GM19099 (cell line): ENCODE results near the gene ZFAND2B.

Source experiments
- POLR2A ChIP-seq: IDR thresholded peaks from 3 replicates; pipeline ENCODE4 v1.6.1; 2011; ENCODE audit warnings: low read depth; ENCODE audit not compliant: insufficient read length; ENCODE audit errors: extremely low read depth

Gene ZFAND2B

DNA sequence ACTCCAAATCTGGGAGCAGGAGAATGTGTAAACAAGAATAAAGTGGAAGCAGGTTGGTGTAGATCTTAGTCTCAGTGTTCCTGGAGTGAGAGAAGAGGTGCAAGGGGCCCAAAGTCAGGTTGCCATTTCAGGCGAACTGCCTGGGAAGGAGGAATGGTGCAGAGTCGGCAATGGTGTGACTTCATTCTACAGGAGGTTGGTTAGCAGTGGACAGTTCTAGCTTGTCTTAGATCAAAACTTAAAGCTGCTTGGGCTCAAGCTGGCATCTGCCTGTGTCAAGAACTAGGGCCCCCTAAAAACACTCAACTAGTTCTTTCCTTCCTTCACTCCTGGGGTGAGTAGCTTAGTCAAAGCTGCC, 42.2 kb downstream of the ZFAND2B start:
- TF ChIP-seq POLR2A = no peak

DNA sequence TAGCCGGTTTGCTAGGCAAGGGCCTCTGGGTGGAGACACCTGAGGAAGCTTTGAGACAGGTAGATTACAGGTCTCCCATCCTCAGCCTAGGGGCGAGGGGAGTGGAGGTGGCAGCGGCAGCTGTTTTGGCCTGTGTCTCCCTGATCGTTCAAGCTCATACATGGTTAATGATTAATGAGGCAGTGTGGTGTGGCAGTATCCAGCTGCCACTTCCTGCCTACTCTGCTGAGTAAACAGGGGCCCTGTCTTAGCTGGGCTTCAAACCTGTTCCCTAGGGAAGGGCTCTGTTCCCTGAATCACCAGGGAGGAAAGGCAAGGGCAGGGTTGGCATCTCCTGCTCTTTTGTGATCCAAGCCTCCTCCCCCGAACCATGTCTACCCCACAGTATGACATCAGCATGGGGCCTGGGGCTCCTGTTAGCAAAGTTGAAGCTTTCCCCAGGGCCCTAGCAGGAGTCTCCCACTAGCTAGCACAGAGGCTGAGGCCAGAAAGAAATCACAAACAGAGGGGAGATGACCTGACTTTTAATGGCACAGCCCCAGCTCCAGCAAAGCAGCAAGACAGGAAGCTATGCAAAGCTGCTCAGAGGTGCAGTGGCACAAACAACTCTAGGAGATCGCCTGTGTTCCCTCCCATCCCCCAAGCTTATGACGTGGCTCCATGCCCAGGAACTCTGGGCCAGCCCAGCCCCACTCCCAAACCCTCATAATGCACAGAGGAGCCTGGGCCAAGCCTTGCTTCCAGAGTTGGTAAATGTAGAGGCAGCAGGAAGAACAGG, 42.8 kb downstream of the ZFAND2B start:
- peak; percentile 59 for TF ChIP-seq POLR2A

DNA sequence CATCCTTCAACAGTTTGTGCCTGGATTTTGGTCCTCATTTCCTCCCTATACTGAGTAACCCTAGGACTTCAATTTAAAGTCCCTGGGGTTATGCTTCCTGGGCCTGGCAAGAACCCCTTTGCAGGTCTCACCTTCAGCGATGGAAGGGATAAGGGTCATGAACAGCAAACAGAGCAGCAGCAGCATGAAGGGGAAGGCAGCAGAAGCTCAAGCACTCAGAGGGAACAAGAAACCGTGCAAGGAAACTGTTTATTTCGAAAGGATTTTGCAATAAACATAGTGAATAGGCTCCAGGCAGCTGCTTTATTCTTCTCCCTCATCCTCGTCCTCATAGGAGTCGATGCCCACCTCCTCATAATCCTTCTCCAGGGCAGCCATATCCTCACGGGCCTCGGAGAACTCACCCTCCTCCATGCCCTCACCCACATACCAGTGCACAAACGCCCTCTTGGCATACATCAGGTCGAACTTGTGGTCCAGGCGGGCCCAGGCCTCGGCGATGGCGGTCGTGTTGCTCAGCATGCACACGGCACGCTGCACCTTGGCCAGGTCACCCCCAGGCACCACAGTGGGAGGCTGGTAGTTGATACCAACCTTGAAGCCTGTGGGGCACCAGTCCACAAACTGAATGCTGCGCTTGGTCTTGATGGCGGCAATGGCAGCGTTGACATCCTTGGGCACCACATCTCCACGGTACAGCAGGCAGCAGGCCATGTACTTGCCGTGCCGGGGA, 43.6 kb downstream of the ZFAND2B start:
- no peak for TF ChIP-seq POLR2A

DNA sequence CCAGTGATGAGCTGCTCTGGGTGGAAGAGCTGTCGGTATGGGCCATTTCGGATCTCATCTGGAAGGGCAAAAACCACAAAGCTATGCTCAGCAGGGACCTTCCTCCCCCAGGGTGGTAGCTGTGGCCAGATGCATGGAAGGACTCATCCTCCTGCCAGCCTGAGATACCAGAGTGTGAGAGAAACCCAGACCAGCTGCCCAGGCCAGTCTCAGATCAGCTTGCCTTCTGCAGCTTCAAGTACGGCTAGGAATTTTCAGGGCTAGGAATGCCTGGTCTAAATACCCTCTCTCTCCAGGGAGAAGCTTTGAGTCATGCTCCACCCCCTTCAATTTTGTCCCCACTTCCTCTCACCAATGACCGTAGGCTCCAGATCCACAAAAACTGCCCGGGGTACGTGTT, 45.1 kb downstream of the ZFAND2B start:
- no peak for TF ChIP-seq POLR2A

DNA sequence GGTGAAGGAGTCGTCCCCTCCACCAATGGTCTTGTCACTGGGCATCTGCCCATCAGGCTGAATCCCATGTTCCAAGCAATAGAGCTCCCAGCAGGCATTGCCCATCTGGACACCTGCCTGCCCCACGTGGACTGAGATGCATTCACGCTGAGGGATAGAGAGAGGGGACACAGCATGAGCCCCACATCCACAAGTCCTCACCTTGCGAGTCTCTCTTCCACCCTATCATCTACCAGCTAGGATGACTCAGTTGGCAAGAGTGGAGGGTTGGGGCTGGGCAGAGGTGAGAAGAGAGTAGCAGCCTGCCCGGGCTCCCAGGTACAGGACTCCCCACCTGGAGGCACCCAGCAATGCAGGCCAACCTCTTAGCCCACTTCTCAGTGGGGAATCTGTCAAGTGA, 45.5 kb downstream of the ZFAND2B start:
- TF ChIP-seq POLR2A = no peak

DNA sequence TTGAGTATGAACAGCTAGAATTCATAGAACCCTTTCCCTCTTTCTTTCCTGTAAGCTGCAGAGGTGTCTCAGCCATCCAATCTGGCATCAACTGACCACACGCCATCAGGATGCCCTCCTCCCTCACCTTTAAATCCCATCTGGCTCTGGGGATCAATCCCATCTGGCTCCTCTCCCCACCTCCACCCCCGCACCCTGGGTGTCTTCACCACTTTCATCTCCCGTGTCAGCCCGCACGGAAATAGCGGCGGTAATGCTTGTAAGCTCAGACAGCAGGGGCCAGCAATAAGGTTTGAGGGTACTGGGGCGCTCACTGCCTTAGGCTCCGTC, 46.0 kb downstream of the ZFAND2B start:
- TF ChIP-seq POLR2A = no peak

GRCh38 chr2:219252900-219253752, 46.5 kb downstream of the ZFAND2B start, which contains the start of gene TUBA4B:
TSS of gene TUBA4B (plus strand) at chr2:219253243. CDS start at chr2:219253408, 165 bp downstream.
- TF ChIP-seq POLR2A = no peak

- peak; percentile 100 for TF ChIP-seq POLR2A
Measured at GRCh38 chr2:219253753-219254589, 47.4 kb downstream of the ZFAND2B start, which contains the start of gene TUBA4A. TSS of gene TUBA4A (minus strand) at chr2:219253918. CDS start at chr2:219253858, 60 bp downstream.

DNA sequence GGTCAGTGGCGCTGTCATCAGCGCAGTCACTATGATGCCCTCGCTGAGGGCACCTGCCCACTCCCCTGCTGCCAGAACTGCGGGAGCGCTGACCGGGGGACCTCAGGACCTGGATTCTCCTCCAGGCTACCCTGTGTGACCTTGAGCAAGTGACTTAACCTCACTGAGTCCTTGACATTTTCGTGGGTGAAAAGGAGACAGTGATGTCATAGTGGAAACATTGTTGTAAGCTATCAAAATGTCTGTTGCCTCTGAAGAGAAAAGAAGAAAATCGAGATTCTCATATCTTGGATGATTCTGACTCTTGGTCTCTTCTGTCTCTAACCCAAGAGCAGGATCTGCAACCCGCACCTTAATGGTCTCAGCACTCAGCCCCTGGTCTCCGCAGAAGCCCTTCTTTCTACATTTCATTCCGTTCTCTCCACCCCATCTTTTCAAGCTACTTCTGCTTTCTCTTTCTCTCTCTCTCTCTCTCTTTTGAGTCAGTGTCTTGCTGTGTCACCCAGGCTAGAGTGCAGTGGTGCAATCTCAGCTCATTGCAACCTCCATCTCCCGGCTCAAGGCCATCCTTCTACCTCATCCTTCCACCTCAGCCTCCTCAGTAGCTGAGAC, 48.1 kb downstream of the ZFAND2B start:
- no peak for TF ChIP-seq POLR2A
